ENCODE measurements around the gene MYO7B. TPM values are rescaled to one million over a fixed set of nuclear protein-coding genes. Genes with fewer than 3 reads are reported as not detected.

MYO7B gene
- total and polyA plus RNA-seq, 8 donors: under 0.01 to 155 (median 0.48) TPM; not detected in 2

DNA sequence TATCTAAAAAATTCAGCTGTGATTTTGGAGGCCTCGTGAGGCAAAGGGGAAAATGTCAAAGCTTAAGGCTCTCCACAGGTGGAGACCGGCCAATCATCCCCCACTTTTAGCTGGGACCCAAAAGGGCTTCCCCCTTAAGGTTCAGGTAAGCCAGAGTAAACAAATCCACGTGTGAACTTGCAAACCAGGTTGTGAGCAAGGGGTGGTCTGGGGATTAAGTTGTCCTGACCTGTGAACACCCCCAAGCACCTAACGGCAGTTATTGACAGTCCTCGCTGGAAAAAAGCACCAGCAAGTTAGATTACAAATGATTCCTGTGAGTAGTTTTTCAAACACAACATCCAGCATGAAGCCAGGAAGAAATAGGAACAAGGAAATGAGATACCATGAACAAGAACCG, 42.9 kb downstream of the MYO7B start:
- TF ChIP-seq EP300 (IDR thresholded peaks at IDR 0.05): no peak
- TF ChIP-seq, protein P1, sequence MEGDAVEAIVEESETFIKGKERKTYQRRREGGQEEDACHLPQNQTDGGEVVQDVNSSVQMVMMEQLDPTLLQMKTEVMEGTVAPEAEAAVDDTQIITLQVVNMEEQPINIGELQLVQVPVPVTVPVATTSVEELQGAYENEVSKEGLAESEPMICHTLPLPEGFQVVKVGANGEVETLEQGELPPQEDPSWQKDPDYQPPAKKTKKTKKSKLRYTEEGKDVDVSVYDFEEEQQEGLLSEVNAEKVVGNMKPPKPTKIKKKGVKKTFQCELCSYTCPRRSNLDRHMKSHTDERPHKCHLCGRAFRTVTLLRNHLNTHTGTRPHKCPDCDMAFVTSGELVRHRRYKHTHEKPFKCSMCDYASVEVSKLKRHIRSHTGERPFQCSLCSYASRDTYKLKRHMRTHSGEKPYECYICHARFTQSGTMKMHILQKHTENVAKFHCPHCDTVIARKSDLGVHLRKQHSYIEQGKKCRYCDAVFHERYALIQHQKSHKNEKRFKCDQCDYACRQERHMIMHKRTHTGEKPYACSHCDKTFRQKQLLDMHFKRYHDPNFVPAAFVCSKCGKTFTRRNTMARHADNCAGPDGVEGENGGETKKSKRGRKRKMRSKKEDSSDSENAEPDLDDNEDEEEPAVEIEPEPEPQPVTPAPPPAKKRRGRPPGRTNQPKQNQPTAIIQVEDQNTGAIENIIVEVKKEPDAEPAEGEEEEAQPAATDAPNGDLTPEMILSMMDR (IDR thresholded peaks at IDR 0.05): no peak
- TF ChIP-seq POLR2A (IDR thresholded peaks at IDR 0.05): no peak
- no peak for TF ChIP-seq POLR2AphosphoS5 (IDR thresholded peaks at IDR 0.05)
- peaks cover 0 to 16% (median 0%) of the 10 kb centered on the region in 3 donors for H3K27me3 ChIP-seq
- H3K36me3 ChIP-seq: no peaks in the 10 kb centered on the region
- intact Hi-C loops (cut with DNase I; ENCODE audit: low total_unique reads): no loop called here
- no peaks in the 10 kb centered on the region for H3K4me1 ChIP-seq
- DNase-seq: no peak
- H3K27ac ChIP-seq: no peak overlapping the region
- WGBS, 5 donors: 37 to 58% (median 54%) methylated on average over 6 of the region's 6 CpGs
- H3K4me3 ChIP-seq: no peak overlapping the region
- no peaks in the 10 kb centered on the region for H3K9me3 ChIP-seq

DNA sequence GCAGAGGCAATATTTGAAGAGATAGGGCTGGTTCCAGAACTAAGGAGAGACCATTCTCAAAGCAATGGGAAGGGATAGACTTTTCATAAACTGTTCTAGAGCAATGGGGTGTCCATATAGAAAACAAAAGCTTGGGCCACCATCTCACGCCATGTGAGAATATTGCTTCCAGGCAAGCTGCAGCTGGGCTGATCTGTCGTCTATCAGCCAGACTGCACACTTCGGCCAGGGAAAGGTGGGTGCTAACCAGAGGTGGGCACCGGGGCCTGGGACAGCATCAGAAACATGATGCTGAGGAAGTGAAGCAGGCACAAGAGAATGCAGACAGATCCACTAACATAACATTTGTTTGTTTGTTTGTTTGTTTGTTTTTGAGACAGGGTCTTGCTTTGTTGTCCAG, 43.7 kb downstream of the MYO7B start:
- Histone ChIP-seq H3K9me3 (no peaks in the 10 kb centered on the region), H3K27ac (no peak overlapping the region), H3K4me3 (no peak overlapping the region), H3K27me3 (peaks cover 0 to 16% (median 0%) of the 10 kb centered on the region in 3 donors), H3K36me3 (no peaks in the 10 kb centered on the region), H3K4me1 (no peaks in the 10 kb centered on the region)
- TF ChIP-seq POLR2A (IDR thresholded peaks at IDR 0.05) (no peak), POLR2AphosphoS5 (IDR thresholded peaks at IDR 0.05) (no peak), EP300 (IDR thresholded peaks at IDR 0.05) (no peak)
- TF ChIP-seq, protein P1 (IDR thresholded peaks at IDR 0.05): no peak
- 87 to 95% (median 94%) methylated on average over 4 of the region's 4 CpGs for WGBS, 5 donors
- DNase-seq: no peak
- intact Hi-C loops (cut with DNase I; ENCODE audit: low total_unique reads): no loop called here

DNA sequence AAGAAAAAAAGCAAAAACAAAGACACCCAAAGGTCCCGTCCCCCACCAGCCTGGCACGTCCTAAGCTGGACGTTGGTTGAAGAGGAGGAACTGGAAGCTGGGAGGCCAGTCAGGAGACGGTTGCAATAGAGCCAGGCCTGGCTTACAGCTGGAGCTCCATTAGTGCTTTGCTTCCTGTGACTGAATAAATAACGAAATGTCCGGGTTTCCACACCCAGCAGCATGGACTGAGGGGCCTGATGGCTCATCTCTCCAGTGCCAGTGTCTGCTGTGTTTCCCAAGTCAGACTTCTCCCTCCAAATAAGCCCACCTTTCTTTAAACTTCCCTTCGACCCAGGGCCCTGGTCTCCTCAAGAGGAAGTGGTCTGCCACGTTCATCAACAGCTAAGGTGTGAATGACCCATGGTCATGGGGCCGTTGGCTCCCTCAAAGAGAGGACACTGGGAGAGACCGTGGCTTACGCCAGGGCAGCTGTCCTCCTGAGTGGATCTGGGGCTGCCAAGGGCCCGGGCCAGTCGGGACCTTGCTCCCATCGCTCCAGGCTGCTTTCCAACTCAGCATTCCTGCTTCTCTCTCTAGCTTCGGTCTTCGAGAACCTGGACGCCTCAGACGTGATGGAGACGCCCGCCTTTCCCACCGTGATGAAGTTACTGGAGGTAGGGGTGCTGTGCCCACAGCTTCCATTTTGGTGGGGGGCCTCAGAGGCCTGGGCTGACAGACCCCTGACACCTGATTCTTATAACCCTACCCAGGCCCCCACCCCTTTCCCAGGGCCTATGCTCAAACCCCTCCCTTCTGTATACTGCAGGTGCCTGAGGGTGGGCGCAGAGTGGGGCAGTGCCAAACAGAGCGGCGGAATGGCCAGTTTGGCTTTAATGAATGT, 44.9 kb downstream of the MYO7B start:
- H3K36me3 ChIP-seq: no peaks in the 10 kb centered on the region
- no peak overlapping the region for H3K27ac ChIP-seq
- intact Hi-C loops (cut with DNase I; ENCODE audit: low total_unique reads): no loop called here
- WGBS, 5 donors: 84 to 87% (median 84%) methylated on average over 23 to 24 of the region's 24 CpGs
- peaks cover 0 to 16% (median 0%) of the 10 kb centered on the region in 3 donors for H3K27me3 ChIP-seq
- no peaks in the 10 kb centered on the region for H3K4me1 ChIP-seq
- peak in 1 of 2 donors; percentile 21 for DNase-seq
- TF ChIP-seq POLR2AphosphoS5 (IDR thresholded peaks at IDR 0.05) (no peak), POLR2A (IDR thresholded peaks at IDR 0.05) (no peak), EP300 (IDR thresholded peaks at IDR 0.05) (no peak)
- TF ChIP-seq, protein P1 (IDR thresholded peaks at IDR 0.05): no peak
- no peaks in the 10 kb centered on the region for H3K9me3 ChIP-seq
- H3K4me3 ChIP-seq: no peak overlapping the region

DNA sequence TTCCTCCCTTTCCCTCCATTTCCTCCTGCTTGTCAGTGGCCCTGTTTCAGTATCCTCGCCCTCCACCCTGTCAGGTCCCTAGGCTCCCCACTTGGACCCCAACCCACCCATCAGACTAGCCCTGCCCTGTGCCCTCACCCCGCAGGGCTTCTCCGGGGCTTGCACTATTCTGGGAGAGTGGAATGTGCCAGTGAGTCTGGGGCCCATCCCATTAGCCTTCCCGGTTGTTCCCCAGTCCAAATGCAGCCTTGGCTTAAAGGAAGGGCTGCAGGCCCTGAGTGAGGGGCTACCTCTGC, 45.5 kb downstream of the MYO7B start:
- Histone ChIP-seq H3K9me3 (no peaks in the 10 kb centered on the region), H3K4me3 (no peak overlapping the region), H3K27me3 (peaks cover 0 to 16% (median 0%) of the 10 kb centered on the region in 3 donors), H3K4me1 (no peaks in the 10 kb centered on the region), H3K27ac (no peak overlapping the region), H3K36me3 (no peaks in the 10 kb centered on the region)
- TF ChIP-seq EP300 (IDR thresholded peaks at IDR 0.05): no peak
- no peak for TF ChIP-seq POLR2AphosphoS5 (IDR thresholded peaks at IDR 0.05)
- no peak for TF ChIP-seq POLR2A (IDR thresholded peaks at IDR 0.05)
- TF ChIP-seq, protein P1 (IDR thresholded peaks at IDR 0.05): no peak
- intact Hi-C loops (cut with DNase I; ENCODE audit: low total_unique reads): no loop called here
- WGBS, 5 donors: 78 to 92% (median 86%) methylated on average over 4 of the region's 4 CpGs
- no peak for DNase-seq

Measured in stomach (tissue), 9 donors.